NB4 (cell line): Measurements from ENCODE around the gene CLMN.

Experiments used
- DNase-seq: peaks from one replicate; pipeline ENCODE4 v3.0.0; 2010; ENCODE audit warnings: low read depth
- H3K4me3 ChIP-seq: one replicate; pipeline ENCODE4 v1.5.1; 2011; ENCODE audit warnings: mild to moderate bottlenecking, low read depth, low read length, moderate library complexity
- MYC ChIP-seq: IDR thresholded peaks from 2 replicates; pipeline ENCODE4 v1.6.1; 2011; ENCODE audit warnings: low read depth, low read length
- POLR2A ChIP-seq: IDR thresholded peaks from 2 replicates; pipeline ENCODE4 v1.6.1; 2011; ENCODE audit warnings: mild to moderate bottlenecking; ENCODE audit not compliant: insufficient read length; ENCODE audit errors: extremely low read depth
- TF ChIP-seq, protein P1 (sequence below): IDR thresholded peaks from one replicate; pipeline ENCODE4 v1.5.1; 2012; ENCODE audit warnings: low read depth, low read length
- TF ChIP-seq, protein P2 (sequence below): IDR thresholded peaks from 2 replicates; pipeline ENCODE4 v1.6.1; 2011; ENCODE audit warnings: low read depth, low read length

Gene CLMN

DNA sequence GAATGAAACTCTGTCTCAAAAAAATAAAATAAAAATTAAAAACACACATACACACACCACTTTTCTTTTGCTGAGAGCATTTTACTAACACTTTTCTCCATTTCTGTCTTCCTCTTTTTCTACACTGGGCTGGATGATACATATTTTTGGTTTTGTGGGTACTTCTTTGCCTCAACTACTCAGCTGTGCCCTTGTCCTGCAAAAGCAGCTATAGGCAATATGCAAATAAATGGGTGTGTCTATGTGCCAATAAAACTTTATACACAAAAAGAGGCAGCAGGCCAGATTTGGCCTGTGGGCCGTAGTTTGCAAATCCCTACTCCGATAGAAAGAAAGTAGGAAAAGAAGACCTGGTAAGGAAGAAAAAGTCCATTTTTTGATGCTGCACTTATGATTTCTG, 6.5 kb downstream of the CLMN start:
- peak; percentile 17 for DNase-seq
- H3K4me3 ChIP-seq: no peak overlapping the region
- TF ChIP-seq MYC (no peak), POLR2A (no peak)
- TF ChIP-seq, protein P1, sequence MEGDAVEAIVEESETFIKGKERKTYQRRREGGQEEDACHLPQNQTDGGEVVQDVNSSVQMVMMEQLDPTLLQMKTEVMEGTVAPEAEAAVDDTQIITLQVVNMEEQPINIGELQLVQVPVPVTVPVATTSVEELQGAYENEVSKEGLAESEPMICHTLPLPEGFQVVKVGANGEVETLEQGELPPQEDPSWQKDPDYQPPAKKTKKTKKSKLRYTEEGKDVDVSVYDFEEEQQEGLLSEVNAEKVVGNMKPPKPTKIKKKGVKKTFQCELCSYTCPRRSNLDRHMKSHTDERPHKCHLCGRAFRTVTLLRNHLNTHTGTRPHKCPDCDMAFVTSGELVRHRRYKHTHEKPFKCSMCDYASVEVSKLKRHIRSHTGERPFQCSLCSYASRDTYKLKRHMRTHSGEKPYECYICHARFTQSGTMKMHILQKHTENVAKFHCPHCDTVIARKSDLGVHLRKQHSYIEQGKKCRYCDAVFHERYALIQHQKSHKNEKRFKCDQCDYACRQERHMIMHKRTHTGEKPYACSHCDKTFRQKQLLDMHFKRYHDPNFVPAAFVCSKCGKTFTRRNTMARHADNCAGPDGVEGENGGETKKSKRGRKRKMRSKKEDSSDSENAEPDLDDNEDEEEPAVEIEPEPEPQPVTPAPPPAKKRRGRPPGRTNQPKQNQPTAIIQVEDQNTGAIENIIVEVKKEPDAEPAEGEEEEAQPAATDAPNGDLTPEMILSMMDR: no peak
- TF ChIP-seq, protein P2, sequence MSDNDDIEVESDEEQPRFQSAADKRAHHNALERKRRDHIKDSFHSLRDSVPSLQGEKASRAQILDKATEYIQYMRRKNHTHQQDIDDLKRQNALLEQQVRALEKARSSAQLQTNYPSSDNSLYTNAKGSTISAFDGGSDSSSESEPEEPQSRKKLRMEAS: no peak

DNA sequence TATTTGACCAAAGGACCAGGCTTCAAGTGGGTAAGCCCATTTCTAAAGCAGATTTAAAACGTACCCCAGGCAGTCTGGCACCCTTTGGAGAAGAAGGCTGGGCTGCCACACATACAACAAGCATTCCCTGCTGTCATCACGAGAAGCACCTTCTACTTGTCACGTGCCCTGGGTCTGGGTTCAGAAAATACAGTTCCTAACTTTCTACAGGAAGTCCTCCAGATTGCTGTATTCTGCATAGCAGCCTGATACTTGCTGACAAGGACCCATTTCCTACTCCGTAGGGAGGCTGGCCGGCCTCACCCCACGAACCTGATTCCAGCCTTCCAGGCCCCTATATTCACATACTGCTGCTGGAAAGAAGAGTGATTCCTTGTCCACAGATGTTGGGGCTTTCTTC, 7.4 kb downstream of the CLMN start:
- no peak for DNase-seq
- no peak overlapping the region for H3K4me3 ChIP-seq
- TF ChIP-seq, protein P1: no peak
- TF ChIP-seq POLR2A: no peak

DNA sequence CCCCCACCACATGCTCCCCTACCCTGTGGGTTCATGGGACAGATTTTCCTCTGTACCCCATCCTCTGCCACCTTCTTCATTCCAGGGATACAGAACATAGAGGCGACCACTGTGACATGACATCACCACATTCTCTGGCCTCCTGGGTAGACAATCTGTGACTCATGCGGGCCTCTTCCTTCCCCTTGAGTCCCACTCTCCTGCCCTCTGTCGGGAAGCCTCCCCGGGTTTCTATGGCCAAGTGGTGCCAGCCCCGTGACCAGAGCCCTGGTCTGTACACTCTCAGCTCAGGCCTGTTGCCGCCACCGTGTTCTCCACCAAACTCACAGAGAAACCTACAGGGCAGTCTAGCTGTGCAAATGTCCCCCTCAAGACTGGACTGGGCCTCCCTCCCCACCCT, 8.0 kb downstream of the CLMN start:
- no peak overlapping the region for H3K4me3 ChIP-seq

DNA sequence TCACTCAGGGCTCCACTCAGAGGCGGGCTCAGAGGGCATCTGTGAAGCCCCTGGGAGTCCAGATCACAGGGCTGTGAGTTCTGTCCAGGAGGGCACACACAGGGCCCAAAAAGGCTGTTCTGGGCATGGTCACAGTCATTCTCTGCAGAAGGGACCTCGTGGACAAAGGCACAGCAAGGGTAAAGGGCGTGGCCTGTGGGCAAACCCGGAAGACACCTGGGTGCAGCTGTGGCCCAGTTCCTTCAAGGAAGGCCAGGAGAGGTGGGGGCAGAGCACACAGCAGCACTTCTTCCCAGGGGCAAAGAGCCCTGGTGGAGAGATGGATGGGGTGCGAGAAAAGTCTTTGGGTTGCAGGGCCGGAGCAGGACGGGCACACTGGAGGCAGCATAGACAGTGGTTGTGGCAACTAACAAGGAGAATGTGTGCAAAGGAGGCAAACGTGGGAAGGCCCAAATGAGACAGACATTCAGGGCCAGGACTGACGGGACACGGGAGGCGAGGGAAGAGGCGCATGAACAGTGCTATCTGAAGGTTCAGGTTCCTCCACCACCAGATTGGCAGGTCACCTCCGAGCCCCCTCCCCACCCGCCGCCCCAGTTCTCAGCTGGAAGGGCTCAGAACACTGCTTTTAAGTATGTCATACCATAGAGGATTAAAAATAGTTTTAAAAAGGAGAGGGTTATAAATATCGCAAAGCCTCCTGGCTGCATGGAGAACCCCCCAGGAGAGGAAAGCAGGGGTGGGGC, 8.9 kb downstream of the CLMN start:
- no peak for DNase-seq
- H3K4me3 ChIP-seq: no peak overlapping the region
- TF ChIP-seq, protein P1: no peak
- no peak for TF ChIP-seq MYC
- TF ChIP-seq, protein P2: no peak
- TF ChIP-seq POLR2A: no peak

More for the DNA sequence above, 8.0 kb downstream of the CLMN start:
- TF ChIP-seq, protein P1: no peak
- TF ChIP-seq MYC: no peak
- TF ChIP-seq POLR2A: no peak
- TF ChIP-seq, protein P2: no peak
- peak; percentile 40 for DNase-seq

DNA sequence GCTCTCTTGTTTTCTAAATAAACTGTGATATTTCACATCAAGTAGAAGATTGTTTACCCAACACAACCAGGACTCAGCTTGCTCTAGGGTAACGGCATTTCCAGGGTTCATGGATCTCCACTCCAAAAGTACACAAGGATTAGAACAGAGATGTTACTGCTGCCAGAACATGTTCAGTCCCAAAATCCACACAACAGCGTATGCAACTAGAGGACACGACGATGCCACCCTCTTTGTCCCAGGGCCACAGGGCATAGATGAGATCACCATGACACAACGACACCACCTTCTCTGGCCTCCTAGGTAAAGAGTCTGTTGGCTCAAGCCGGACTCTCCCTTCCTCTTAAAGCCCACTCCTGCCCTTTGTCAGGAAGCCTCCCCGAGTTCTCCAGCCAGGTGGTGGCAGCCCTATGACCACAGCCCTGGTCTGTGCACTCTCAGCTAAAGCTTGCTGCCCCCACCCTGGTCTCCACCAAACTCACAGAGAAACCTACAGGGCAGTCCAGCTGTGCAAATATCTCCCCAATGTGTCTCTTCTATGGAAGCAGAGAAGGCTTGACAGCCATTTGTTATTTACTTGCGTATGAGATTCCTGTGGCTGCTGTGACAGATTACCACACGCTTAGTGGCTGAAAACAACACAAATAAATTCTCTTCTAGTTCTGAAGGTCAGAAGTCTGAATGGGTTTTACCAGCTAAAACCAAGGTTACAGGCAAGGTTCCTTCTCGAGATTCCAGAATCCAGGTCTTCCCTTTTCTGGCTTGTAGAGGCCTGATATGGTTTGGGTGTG, 10.3 kb downstream of the CLMN start:
- no peak for DNase-seq
- no peak overlapping the region for H3K4me3 ChIP-seq
- TF ChIP-seq POLR2A: no peak
- TF ChIP-seq, protein P2: no peak
- no peak for TF ChIP-seq MYC
- TF ChIP-seq, protein P1: no peak
